ENCODE measurements around the gene CLEC3A. TPM values are rescaled to one million over a fixed set of nuclear protein-coding genes. Genes with fewer than 3 reads are reported as not detected.

The CLEC3A gene
- total and polyA plus RNA-seq, 2 donors (not counting 3 experiments of a cell fraction or from before 2014, with no cell fraction given), result not detected

- H3K9me1 ChIP-seq (replicated peaks; ENCODE audit: control insufficient read depth, extremely low read depth, insufficient read depth, low read length), result no peaks in the 10 kb centered on the region
- no peaks in the 10 kb centered on the region for H3K9me3 ChIP-seq (replicated peaks; ENCODE audit: control insufficient read depth, insufficient read depth, low read length)
- H2AFZ ChIP-seq (ENCODE audit: low read depth, low read length), result no peak overlapping the region
- ChIA-PET CTCF (no interaction called here), POLR2A (no interaction called here)
- H3K9ac ChIP-seq (replicated peaks; ENCODE audit: extremely low read depth, insufficient read depth, low read length), result no peak overlapping the region
- H3K4me3 ChIP-seq (replicated peaks in 1 of 3; ENCODE audit: insufficient read depth in 1 of 3, low read depth in 1 of 3, low read length in 3 of 3), result no peak overlapping the region
- H4K20me1 ChIP-seq (replicated peaks; ENCODE audit: control insufficient read depth, extremely low read depth, insufficient read depth, low read length), result no peaks in the 10 kb centered on the region
- H3K27me3 ChIP-seq (ENCODE audit: control insufficient read depth in 2 of 2, insufficient read depth in 2 of 2, low read length in 2 of 2), result no peaks in the 10 kb centered on the region
- TF ChIP-seq EZH2 (IDR thresholded peaks at IDR 0.05; ENCODE audit: borderline replicate concordance, low read depth, low read length, severe bottlenecking) (no peak), POLR2A (IDR thresholded peaks at IDR 0.05; ENCODE audit: low read depth, low read length) (no peak), MAX (IDR thresholded peaks at IDR 0.05; ENCODE audit: insufficient read depth, insufficient read length) (no peak), FOS (IDR thresholded peaks at IDR 0.05; ENCODE audit: borderline replicate concordance, insufficient read depth, low read length) (no peak), CTCF (IDR thresholded peaks at IDR 0.05; ENCODE audit: extremely low read depth in 1 of 2, insufficient read depth in 1 of 2, low read depth in 1 of 2, low read length in 2 of 2) (no peak), GATA2 (IDR thresholded peaks at IDR 0.05; ENCODE audit: insufficient read depth, insufficient read length, low read depth, low read length) (no peak), POLR2AphosphoS5 (IDR thresholded peaks at IDR 0.05; ENCODE audit: insufficient read depth, low read depth, low read length) (no peak), MYC (IDR thresholded peaks at IDR 0.05; ENCODE audit: low read depth, low read length) (no peak), JUN (IDR thresholded peaks at IDR 0.05; ENCODE audit: borderline replicate concordance, insufficient read depth, insufficient read length, low read depth) (no peak)
- no peak overlapping the region for H3K27ac ChIP-seq (ENCODE audit: insufficient read depth, low read depth, low read length)
- no TSS peak for BruUV-seq (replicated peaks)
- no peak overlapping the region for H3K4me2 ChIP-seq (ENCODE audit: insufficient read depth, low read length)
- H3K79me2 ChIP-seq (ENCODE audit: control insufficient read depth, insufficient read depth, low read length), result no peaks in the 10 kb centered on the region
- no peaks in the 10 kb centered on the region for H3K36me3 ChIP-seq (ENCODE audit: control insufficient read depth in 2 of 2, extremely low read depth in 1 of 2, insufficient read depth in 2 of 2, low read length in 2 of 2)
- dilution Hi-C loops (cut with MboI; ENCODE audit: extremely low pct_ligation_motif_present, low sequenced_read_pairs), result no loop called here
- DNase-seq (ENCODE audit: low read depth, low spot score) (no peak), FAIRE-seq (no peak)
- H3K4me1 ChIP-seq (ENCODE audit: control insufficient read depth, extremely low read depth, insufficient read depth, low read length), result no peaks in the 10 kb centered on the region
- intact Hi-C loops (cut with micrococcal nuclease), result no loop called here
Measured at GRCh38 chr16:78025631-78026030, 3.3 kb downstream of the CLEC3A start.

Measured in endothelial cell of umbilical vein (primary cell).